Keratinocyte (primary cell): Measurements from ENCODE around the gene RAD51.
"Not testable (repeated sequence)": the region's sequence is repeated elsewhere in the genome, so short reads cannot be mapped to it uniquely, and the experiment has no call there.

Experiments used
- EZH2 ChIP-seq: IDR thresholded peaks from one replicate; pipeline ENCODE4 v1.6.1; 2012; ENCODE audit warnings: inconsistent platforms, mild to moderate bottlenecking, low read length, moderate library complexity
- TF ChIP-seq, protein P1 (sequence below), 3 experiments: IDR thresholded peaks in 1 of 3; conservative IDR thresholded peaks in 1 of 3; optimal IDR thresholded peaks in 1 of 3; 2 replicates in 2 of 3; 3 replicates in 1 of 3; pipeline versions ENCODE3 to v1.5.1; 2011; ENCODE audit warnings: low read length in 3 of 3, mild to moderate bottlenecking in 3 of 3, moderate library complexity in 2 of 3, control low read depth in 1 of 3, inconsistent platforms in 1 of 3; ENCODE audit not compliant: insufficient read depth in 2 of 3; ENCODE audit errors: extremely low read depth in 1 of 3

DNA sequence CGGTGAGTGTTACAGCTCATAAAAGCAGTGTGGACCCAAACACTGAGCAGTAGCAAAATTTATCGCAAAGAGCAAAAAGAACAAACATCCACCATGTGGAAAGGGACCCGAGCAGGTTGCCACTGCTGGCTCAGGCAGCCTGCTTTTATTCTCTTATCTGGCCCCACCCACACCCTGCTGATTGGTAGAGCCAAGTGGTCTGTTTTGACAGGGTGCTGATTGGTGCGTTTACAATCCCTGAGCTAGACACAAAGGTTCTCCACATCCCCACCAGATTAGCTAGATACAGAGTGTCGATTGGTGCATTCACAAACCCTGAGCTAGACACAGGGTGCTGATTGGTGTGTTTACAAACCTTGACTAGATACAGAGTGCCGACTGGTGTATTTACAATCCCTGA, 18.7 kb upstream of the RAD51 start:
- TF ChIP-seq, protein P1, sequence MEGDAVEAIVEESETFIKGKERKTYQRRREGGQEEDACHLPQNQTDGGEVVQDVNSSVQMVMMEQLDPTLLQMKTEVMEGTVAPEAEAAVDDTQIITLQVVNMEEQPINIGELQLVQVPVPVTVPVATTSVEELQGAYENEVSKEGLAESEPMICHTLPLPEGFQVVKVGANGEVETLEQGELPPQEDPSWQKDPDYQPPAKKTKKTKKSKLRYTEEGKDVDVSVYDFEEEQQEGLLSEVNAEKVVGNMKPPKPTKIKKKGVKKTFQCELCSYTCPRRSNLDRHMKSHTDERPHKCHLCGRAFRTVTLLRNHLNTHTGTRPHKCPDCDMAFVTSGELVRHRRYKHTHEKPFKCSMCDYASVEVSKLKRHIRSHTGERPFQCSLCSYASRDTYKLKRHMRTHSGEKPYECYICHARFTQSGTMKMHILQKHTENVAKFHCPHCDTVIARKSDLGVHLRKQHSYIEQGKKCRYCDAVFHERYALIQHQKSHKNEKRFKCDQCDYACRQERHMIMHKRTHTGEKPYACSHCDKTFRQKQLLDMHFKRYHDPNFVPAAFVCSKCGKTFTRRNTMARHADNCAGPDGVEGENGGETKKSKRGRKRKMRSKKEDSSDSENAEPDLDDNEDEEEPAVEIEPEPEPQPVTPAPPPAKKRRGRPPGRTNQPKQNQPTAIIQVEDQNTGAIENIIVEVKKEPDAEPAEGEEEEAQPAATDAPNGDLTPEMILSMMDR (optimal IDR thresholded peaks at IDR 0.05 in 1 of 3, IDR thresholded peaks at IDR 0.05 in 1 of 3, conservative IDR thresholded peaks at IDR 0.05 in 1 of 3; ENCODE audit: extremely low read depth in 1 of 3, insufficient read depth in 2 of 3, low read length in 3 of 3), result not testable (repeated sequence)
- TF ChIP-seq EZH2, result not testable (repeated sequence)
